Thyroid gland (tissue), 4 donors: ENCODE measurements around the gene CCDC121. TPM values are rescaled to one million over a fixed set of nuclear protein-coding genes. Genes with fewer than 3 reads are reported as not detected.

Experiments
- DNase-seq, 2 donors: peaks; one replicate each; pipeline ENCODE4 v3.0.0-alpha.2; 2019
- H3K27ac ChIP-seq, 3 donors: fragments of 200-600 bp; sonication (generic); 1 replicate in 2 of 3; 2 replicates in 1 of 3; pipeline ENCODE4 v1.5.1; 2016 to 2019; ENCODE audit warnings: mild to moderate bottlenecking in 1 of 3, moderate library complexity in 1 of 3
- H3K27me3 ChIP-seq: fragments of 200-600 bp; sonication (generic); one replicate; pipeline ENCODE4 v1.5.1; 2019
- H3K36me3 ChIP-seq, 2 donors: fragments of 200-600 bp; sonication (generic); one replicate each; pipeline ENCODE4 v1.5.1; 2016 to 2019
- H3K4me1 ChIP-seq, 2 donors: fragments of 200-600 bp; sonication (generic); one replicate each; pipeline ENCODE4 v1.5.1; 2017 to 2019
- H3K4me3 ChIP-seq, 3 donors: fragments of 200-600 bp; sonication (generic); replicated peaks in 1 of 3; 1 replicate in 2 of 3; 2 replicates in 1 of 3; pipeline ENCODE4 v1.5.1; 2016; ENCODE audit warnings: mild to moderate bottlenecking in 1 of 3
- H3K9me3 ChIP-seq: fragments of 200-600 bp; sonication (generic); one replicate; pipeline ENCODE4 v1.5.1; 2017
- POLR2A ChIP-seq, 2 donors: fragments of 450-650 bp; IDR thresholded peaks; one replicate each; pipeline ENCODE4 v1.6.1; 2017; ENCODE audit warnings: antibody characterized with exemption in 2 of 2, mild to moderate bottlenecking in 2 of 2, moderate library complexity in 1 of 2
- WGBS, 2 donors: methylation state at CpG; one replicate each; pipeline ENCODE4 v1.1.5; 2017; 5-methylcytosine and 5-hydroxymethylcytosine counted together
- intact Hi-C: fragments of 100-400 bp; cut with DNase I; formaldehyde crosslinking; loops from one replicate; pipeline ENCODE4 v1.15.1; 2023
- total RNA-seq, 4 donors: library from RNA; depleted of rRNA; stranded (reverse); fragments of >200 nt; gene quantifications; one replicate each; pipeline ENCODE4 v1.2.3, GENCODE V29; 2016
- TF ChIP-seq, protein P1 (sequence below), 6 experiments: fragments of 200-600 bp in 3 of 6; fragments of 450-650 bp in 3 of 6; sonication (generic) in 3 of 6; IDR thresholded peaks; one replicate each; pipeline ENCODE4 v1.5.1; 2016 to 2019; ENCODE audit warnings: antibody characterized with exemption in 6 of 6, mild to moderate bottlenecking in 2 of 6, inconsistent platforms in 1 of 6, moderate library complexity in 1 of 6

Gene CCDC121
- total RNA-seq, 4 donors from 2014 or later, result 7.2 to 9.9 (median 8.0) TPM

- 80 to 85% methylated on average over 16 of the region's 16 CpGs for WGBS, 2 donors
- intact Hi-C loops, result loop anchor here (10.0 kb wide), 1 partner anchor 170 kb away; the partner anchor contains the start of genes FNDC4 and GCKR
These were observed 36.0 kb upstream of the CCDC121 start for GRCh38 chr2:27664622-27665363.

GRCh38 chr2:27664154-27664574 is 35.4 kb upstream of the CCDC121 start:
- DNase-seq, result no peak
- peaks cover 29 to 34% of the 10 kb centered on the region in 2 donors for H3K36me3 ChIP-seq
- intact Hi-C loops, result loop anchor here (10.0 kb wide), 1 partner anchor 169 kb away; the partner anchor contains the start of genes FNDC4 and GCKR
- no peaks in the 10 kb centered on the region for H3K9me3 ChIP-seq
- peak overlapping the region; percentile 62 to 84 (median 68) for H3K4me3 ChIP-seq
- H3K4me1 ChIP-seq, result peaks cover 16 to 17% of the 10 kb centered on the region in 2 donors
- no peaks in the 10 kb centered on the region for H3K27me3 ChIP-seq
- peak overlapping the region in 2 of 3 donors; percentile 88 to 89 for H3K27ac ChIP-seq
- no peak for TF ChIP-seq POLR2A (IDR thresholded peaks at IDR 0.05)
- TF ChIP-seq, protein P1, sequence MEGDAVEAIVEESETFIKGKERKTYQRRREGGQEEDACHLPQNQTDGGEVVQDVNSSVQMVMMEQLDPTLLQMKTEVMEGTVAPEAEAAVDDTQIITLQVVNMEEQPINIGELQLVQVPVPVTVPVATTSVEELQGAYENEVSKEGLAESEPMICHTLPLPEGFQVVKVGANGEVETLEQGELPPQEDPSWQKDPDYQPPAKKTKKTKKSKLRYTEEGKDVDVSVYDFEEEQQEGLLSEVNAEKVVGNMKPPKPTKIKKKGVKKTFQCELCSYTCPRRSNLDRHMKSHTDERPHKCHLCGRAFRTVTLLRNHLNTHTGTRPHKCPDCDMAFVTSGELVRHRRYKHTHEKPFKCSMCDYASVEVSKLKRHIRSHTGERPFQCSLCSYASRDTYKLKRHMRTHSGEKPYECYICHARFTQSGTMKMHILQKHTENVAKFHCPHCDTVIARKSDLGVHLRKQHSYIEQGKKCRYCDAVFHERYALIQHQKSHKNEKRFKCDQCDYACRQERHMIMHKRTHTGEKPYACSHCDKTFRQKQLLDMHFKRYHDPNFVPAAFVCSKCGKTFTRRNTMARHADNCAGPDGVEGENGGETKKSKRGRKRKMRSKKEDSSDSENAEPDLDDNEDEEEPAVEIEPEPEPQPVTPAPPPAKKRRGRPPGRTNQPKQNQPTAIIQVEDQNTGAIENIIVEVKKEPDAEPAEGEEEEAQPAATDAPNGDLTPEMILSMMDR (IDR thresholded peaks at IDR 0.05), result no peak
- 1 to 3% methylated on average over 9 to 27 of the region's 28 CpGs for WGBS, 2 donors

More at GRCh38 chr2:27664622-27665363, 36.0 kb upstream of the CCDC121 start:
- H3K4me1 ChIP-seq, result peaks cover 16 to 17% of the 10 kb centered on the region in 2 donors
- no peak for DNase-seq
- H3K9me3 ChIP-seq, result no peaks in the 10 kb centered on the region
- H3K4me3 ChIP-seq, result peak overlapping the region in 2 of 3 donors; percentile 62 to 68
- H3K27ac ChIP-seq, result no peak overlapping the region
- TF ChIP-seq POLR2A (IDR thresholded peaks at IDR 0.05), result no peak
- TF ChIP-seq, protein P1 (IDR thresholded peaks at IDR 0.05), result no peak
- H3K27me3 ChIP-seq, result no peaks in the 10 kb centered on the region
- H3K36me3 ChIP-seq, result peaks cover 34 to 37% of the 10 kb centered on the region in 2 donors

DNA sequence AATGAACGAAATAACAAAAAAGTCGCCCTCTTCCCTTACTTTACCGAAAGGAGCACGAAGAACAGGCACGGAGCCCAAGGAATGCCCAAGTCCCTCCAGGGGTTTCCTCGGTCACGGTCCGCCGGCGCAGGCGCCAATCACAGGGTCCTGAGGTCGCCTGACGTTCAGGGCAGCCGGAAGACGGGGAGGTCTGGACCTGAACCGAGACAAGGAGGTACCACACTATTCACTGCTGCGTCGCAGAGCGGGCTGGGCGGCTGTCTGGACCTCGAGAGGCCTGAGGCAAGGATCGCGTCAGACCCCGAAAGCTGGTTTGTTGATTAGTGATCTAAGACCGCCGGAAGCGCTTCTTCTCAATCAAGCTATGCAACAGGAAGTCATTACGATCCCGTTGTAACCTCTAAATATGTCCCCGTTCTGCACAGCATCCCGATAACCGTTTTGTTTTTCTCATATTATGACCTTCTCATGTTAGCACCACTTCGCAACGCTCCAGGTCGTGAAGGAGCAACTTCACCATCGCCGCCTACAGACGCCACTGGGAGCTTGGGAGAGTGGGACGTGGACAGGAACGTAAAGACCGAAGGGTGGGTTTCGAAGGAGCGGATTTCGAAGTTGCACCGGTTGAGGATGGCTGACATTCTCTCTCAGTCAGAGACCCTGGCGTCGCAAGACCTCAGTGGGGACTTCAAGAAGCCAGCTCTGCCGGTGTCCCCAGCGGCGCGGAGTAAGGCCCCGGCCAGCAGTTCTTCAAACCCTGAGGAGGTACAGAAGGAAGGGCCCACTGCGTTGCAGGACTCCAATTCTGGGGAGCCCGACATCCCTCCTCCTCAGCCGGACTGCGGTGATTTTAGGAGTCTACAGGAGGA is 34.7 kb upstream of the CCDC121 start, which contains the start of the genes SLC4A1AP and SUPT7L:
Gene SLC4A1AP, plus strand, starts transcription at position 605 of the 869 bp plus-strand sequence. Its CDS starts 26 bp downstream, at position 631.
Gene SUPT7L, minus strand, starts transcription at position 330 of the 869 bp plus-strand sequence. CDS start 1,422 bp downstream, outside the sequence.
- peaks cover 23 to 27% of the 10 kb centered on the region in 2 donors for H3K36me3 ChIP-seq
- intact Hi-C loops, result loop anchor here (10.0 kb wide), 1 partner anchor 169 kb away; the partner anchor contains the start of genes FNDC4 and GCKR

GRCh38 chr2:27661371-27661770 is 32.6 kb upstream of the CCDC121 start:
- peaks cover 30 to 39% of the 10 kb centered on the region in 2 donors for H3K36me3 ChIP-seq
- H3K27ac ChIP-seq, result no peak overlapping the region
- TF ChIP-seq, protein P1 (IDR thresholded peaks at IDR 0.05), result no peak
- no peak for TF ChIP-seq POLR2A (IDR thresholded peaks at IDR 0.05)
- H3K4me3 ChIP-seq, result no peak overlapping the region
- WGBS, 2 donors, result 93 to 98% methylated on average over 1 of the region's 1 CpG
- peaks cover 16 to 17% of the 10 kb centered on the region in 2 donors for H3K4me1 ChIP-seq
- intact Hi-C loops, result loop anchor here (10.0 kb wide), 1 partner anchor 167 kb away; the partner anchor contains the start of genes FNDC4 and GCKR
- no peaks in the 10 kb centered on the region for H3K27me3 ChIP-seq
- H3K9me3 ChIP-seq, result no peaks in the 10 kb centered on the region
- DNase-seq, result no peak

More for the DNA sequence above, 34.7 kb upstream of the CCDC121 start, which contains the start of the genes SLC4A1AP and SUPT7L:
- TF ChIP-seq, protein P1 (IDR thresholded peaks at IDR 0.05), result peak in 1 of 6 experiments; percentile 12
- TF ChIP-seq POLR2A (IDR thresholded peaks at IDR 0.05), result no peak
- WGBS, 2 donors, result 0 to 1% methylated on average over 54 to 56 of the region's 56 CpGs
- DNase-seq, result peak; percentile 61 to 62
- peak within 1 kb of the TSS; percentile 62 to 84 (median 68) for H3K4me3 ChIP-seq
- H3K4me1 ChIP-seq, result peaks cover 16 to 17% of the 10 kb centered on the region in 2 donors
- no peaks in the 10 kb centered on the region for H3K27me3 ChIP-seq
- H3K27ac ChIP-seq, result peak within 1 kb of the TSS; percentile 54 to 89 (median 88)
- H3K9me3 ChIP-seq, result no peaks in the 10 kb centered on the region
